Fibroblast of skin of left biceps (primary cell): ENCODE measurements around the gene TMEM131L.
"Not testable (repeated sequence)": the region's sequence is repeated elsewhere in the genome, so short reads cannot be mapped to it uniquely, and the experiment has no call there.

Source experiments
- DNase-seq, 2 experiments: peaks; one replicate each; pipeline ENCODE4 v3.0.0-alpha.2; 2013; ENCODE audit warnings: low read depth in 2 of 2

The TMEM131L gene

GRCh38 chr4:153499005-153499404 is 32.8 kb downstream of the TMEM131L start:
- no peak for DNase-seq

- no peak for DNase-seq
Observed at GRCh38 chr4:153501578-153501977, 35.4 kb downstream of the TMEM131L start.

- no peak for DNase-seq
Observed at GRCh38 chr4:153502584-153502983, 36.4 kb downstream of the TMEM131L start.

GRCh38 chr4:153506341-153507309 is 40.5 kb downstream of the TMEM131L start:
- DNase-seq, result no peak

- DNase-seq, result no peak
Observed at GRCh38 chr4:153507310-153508073, 41.3 kb downstream of the TMEM131L start.

GRCh38 chr4:153509212-153509611 is 43.1 kb downstream of the TMEM131L start:
- not testable (repeated sequence) for DNase-seq

GRCh38 chr4:153509724-153510123 is 43.6 kb downstream of the TMEM131L start:
- no peak for DNase-seq

GRCh38 chr4:153510252-153511001 is 44.3 kb downstream of the TMEM131L start:
- DNase-seq, result no peak

- DNase-seq, result no peak
Observed at GRCh38 chr4:153511104-153511503, 44.9 kb downstream of the TMEM131L start.

GRCh38 chr4:153512162-153512852 is 46.1 kb downstream of the TMEM131L start:
- no peak for DNase-seq

GRCh38 chr4:153512952-153513500 is 46.9 kb downstream of the TMEM131L start:
- DNase-seq, result peak in 1 of 2 experiments; percentile 26

GRCh38 chr4:153513596-153513995 is 47.4 kb downstream of the TMEM131L start:
- DNase-seq, result peak; percentile 79 to 80

- peak; percentile 63 to 66 for DNase-seq
Observed at GRCh38 chr4:153514001-153514526, 47.9 kb downstream of the TMEM131L start.

GRCh38 chr4:153514688-153515426 is 48.7 kb downstream of the TMEM131L start:
- DNase-seq, result no peak

GRCh38 chr4:153517159-153517558 is 51.0 kb downstream of the TMEM131L start:
- no peak for DNase-seq

GRCh38 chr4:153518001-153518400 is 51.8 kb downstream of the TMEM131L start:
- no peak for DNase-seq

GRCh38 chr4:153518637-153519389 is 52.7 kb downstream of the TMEM131L start:
- no peak for DNase-seq

GRCh38 chr4:153519687-153520086 is 53.5 kb downstream of the TMEM131L start:
- no peak for DNase-seq

- DNase-seq, result no peak
Observed at GRCh38 chr4:153520227-153520626, 54.1 kb downstream of the TMEM131L start.
